K562 (cell line): ENCODE data around the gene SLC37A3. TPM values are rescaled to one million over a fixed set of nuclear protein-coding genes. Genes with fewer than 3 reads are reported as not detected.
A peak's percentile ranks its signal among the peaks of the same experiment; 100 is the strongest.

Experiments
- ATAC-seq: fragments of 200-7000 bp; cut with Tn5 transposase; 3 replicates; pipeline ENCODE4 v1.9.1; 2020; ENCODE audit warnings: moderate library complexity
- BruUV-seq: library from RNA; stranded (reverse); fragments of 400-500 nt; replicated peaks from 2 replicates; lab custom pipeline; 2021; lab: Mats Ljungman, UMichigan
- CTCF ChIA-PET: fragments of 300-600 bp; formaldehyde crosslinking; extraction: SDS; loops from one replicate; lab custom pipeline; 2021; ENCODE audit warnings: low intra/inter-chr PET ratio; lab: Yijun Ruan, JAX
- POLR2A ChIA-PET: fragments of 300-600, 350-650 bp; sonication (Branson Sonifier 250); formaldehyde crosslinking; extraction: SDS; loops from one replicate; lab custom pipeline; 2021; ENCODE audit warnings: antibody characterized with exemption, inconsistent platforms; lab: Yijun Ruan, JAX
- DNase-seq, 4 experiments: peaks; one replicate each; pipeline versions ENCODE4 v3.0.0 to v3.0.0-alpha.2; 2011 to 2018; ENCODE audit warnings: low spot score in 3 of 4, mixed read lengths in 3 of 4; ENCODE audit errors: extremely low read depth in 1 of 4
- FAIRE-seq: peaks from 2 replicates; lab custom pipeline; 2011; peaks lifted over from hg19 to GRCh38; lab: Jason Lieb, UNC
- H2AFZ ChIP-seq: 2 replicates; pipeline ENCODE4 v1.6.0; 2011; ENCODE audit warnings: low read depth, low read length, control low read depth, inconsistent platforms
- H3K27ac ChIP-seq: fragments of 200-600 bp; 3 replicates; pipeline ENCODE4 v1.8.0; 2011; ENCODE audit warnings: low read depth, mild to moderate bottlenecking, control low read depth, inconsistent platforms, low read length, moderate library complexity, mixed read lengths; ENCODE audit errors: extremely low read depth
- H3K27me3 ChIP-seq, 2 experiments: fragments of 300-600 bp in 1 of 2; 2 replicates in 1 of 2; 3 replicates in 1 of 2; pipeline versions ENCODE4 v1.6.0 to v1.8.0; 2011; ENCODE audit warnings: inconsistent platforms in 2 of 2, low read length in 2 of 2, mild to moderate bottlenecking in 1 of 2, mixed read lengths in 1 of 2, moderate library complexity in 1 of 2; ENCODE audit not compliant: control insufficient read depth in 2 of 2, insufficient read depth in 2 of 2
- H3K36me3 ChIP-seq: fragments of 300-600 bp; 3 replicates; pipeline ENCODE4 v1.8.0; 2011; ENCODE audit warnings: mild to moderate bottlenecking, low read length, inconsistent platforms; ENCODE audit not compliant: control insufficient read depth, insufficient read depth
- H3K4me1 ChIP-seq, 2 experiments: fragments of 200-600 bp in 1 of 2; replicated peaks in 1 of 2; 2 replicates in 1 of 2; 3 replicates in 1 of 2; pipeline versions ENCODE4 v1.5.1 to v1.8.0; 2011; ENCODE audit warnings: inconsistent platforms in 2 of 2, low read length in 2 of 2, mild to moderate bottlenecking in 1 of 2, mixed read lengths in 1 of 2, moderate library complexity in 1 of 2; ENCODE audit not compliant: control insufficient read depth in 2 of 2, insufficient read depth in 2 of 2
- H3K4me2 ChIP-seq: 2 replicates; pipeline ENCODE4 v1.6.1; 2011; ENCODE audit warnings: low read length, control low read depth, inconsistent platforms, mixed read lengths; ENCODE audit not compliant: insufficient read depth
- H3K4me3 ChIP-seq: fragments of 200-600 bp; sonication (generic), shearing (Covaris generic); 2 replicates; pipeline ENCODE4 v1.5.1; 2016; ENCODE audit warnings: control low read depth, inconsistent platforms
- H3K79me2 ChIP-seq: fragments of 200-600 bp; 3 replicates; pipeline ENCODE4 v1.8.0; 2011; ENCODE audit warnings: low read length, inconsistent platforms; ENCODE audit not compliant: control insufficient read depth, insufficient read depth
- H3K9ac ChIP-seq, 2 experiments: 2 replicates each; pipeline versions ENCODE4 v1.6.0 to v1.6.1; 2011; ENCODE audit warnings: low read depth in 2 of 2, low read length in 2 of 2, control low read depth in 1 of 2, inconsistent platforms in 1 of 2, mild to moderate bottlenecking in 1 of 2, mixed read lengths in 1 of 2; ENCODE audit not compliant: insufficient read depth in 1 of 2
- H3K9me1 ChIP-seq: one replicate; pipeline ENCODE4 v1.6.0; 2011; ENCODE audit warnings: inconsistent platforms, mild to moderate bottlenecking, low read length, moderate library complexity; ENCODE audit not compliant: control insufficient read depth, insufficient read depth
- H3K9me3 ChIP-seq: replicated peaks from 2 replicates; pipeline ENCODE4 v1.5.1; 2011; ENCODE audit warnings: low read depth, low read length, inconsistent platforms; ENCODE audit not compliant: control insufficient read depth, insufficient read depth
- H4K20me1 ChIP-seq: replicated peaks from 2 replicates; pipeline ENCODE4 v1.6.1; 2011; ENCODE audit warnings: low read length, inconsistent platforms, mixed read lengths; ENCODE audit not compliant: control insufficient read depth, insufficient read depth
- GTF2A2 ChIP-seq: IDR thresholded peaks from 2 replicates; pipeline ENCODE4 v1.6.1; 2016; ENCODE audit warnings: mild to moderate bottlenecking, missing genetic modification characterization, missing compliant biosample characterization
- MYBL2 ChIP-seq, 2 experiments: fragments of 450-650 bp in 1 of 2; sonication (generic) in 1 of 2; formaldehyde crosslinking in 1 of 2; IDR thresholded peaks; 2 replicates each; pipeline versions ENCODE4 v1.6.1 to v1.8.1; 2017 to 2022; ENCODE audit warnings: borderline replicate concordance in 1 of 2, inconsistent platforms in 1 of 2, low read depth in 1 of 2, mild to moderate bottlenecking in 1 of 2, missing genetic modification reagents in 1 of 2, moderate library complexity in 1 of 2
- NEUROD1 ChIP-seq: fragments of 150-350 bp; IDR thresholded peaks from 2 replicates; pipeline ENCODE4 v1.6.1; 2014; ENCODE audit warnings: borderline replicate concordance, low read length, low read depth; ENCODE audit not compliant: partially characterized antibody
- NFXL1 ChIP-seq: fragments of 450-650 bp; formaldehyde crosslinking; IDR thresholded peaks from 2 replicates; pipeline ENCODE4 v1.4.0; 2021; ENCODE audit warnings: mild to moderate bottlenecking
- PML ChIP-seq: IDR thresholded peaks from 2 replicates; pipeline ENCODE4 v1.6.1; 2012; ENCODE audit warnings: low read length, inconsistent platforms
- XRCC3 ChIP-seq: fragments of 450-650 bp; IDR thresholded peaks from 2 replicates; pipeline ENCODE4 v1.6.1; 2017; ENCODE audit warnings: mild to moderate bottlenecking, moderate library complexity
- ZKSCAN1 ChIP-seq: fragments of 150-350 bp; IDR thresholded peaks from 2 replicates; pipeline ENCODE4 v1.6.1; 2016; ENCODE audit warnings: low read depth, low read length
- ZNF77 ChIP-seq: fragments of 250-450 bp; sonication (Bioruptor Pico); IDR thresholded peaks from 2 replicates; pipeline ENCODE4 v1.5.0; 2020
- whole genome bisulfite sequencing: fragments of 100-300 bp; shearing (Covaris generic); methylation state at CpG from one replicate; pipeline ENCODE4 v1.1.6; 2016; ENCODE audit warnings: low coverage, mixed read lengths; ENCODE audit not compliant: insufficient coverage; ENCODE audit errors: missing lambda C conversion rate; 5-methylcytosine and 5-hydroxymethylcytosine counted together
- in situ Hi-C: fragments of 300-500 bp; cut with MboI; formaldehyde crosslinking; loops from 4 replicates; pipeline ENCODE4 v1.15.0; 2018; ENCODE audit warnings: inconsistent platforms, mixed read lengths
- intact Hi-C: fragments of 100-400 bp; cut with micrococcal nuclease; formaldehyde crosslinking; loops from 2 replicates; pipeline ENCODE4 v1.14.2; 2022
- polyA plus RNA-seq, 8 experiments: library from polyadenylated mRNA; depleted of rRNA in 4 of 8; stranded (reverse) in 5 of 8; unstranded in 3 of 8; fragments of >200 nt; fragmentation: Nextera tagmentation in 2 of 8; fragmentation: Illumina TruSeq in 1 of 8; extraction: Ambion mirVana in 2 of 8; extraction: Trizol in 1 of 8; gene quantifications; 2 replicates each; pipeline versions ENCODE4 v1.2.1 to v1.2.3, GENCODE V29; 2011 to 2014; ENCODE audit warnings: inconsistent platforms in 1 of 8, missing spikeins in 1 of 8
- total RNA-seq, 7 experiments: library from RNA; depleted of rRNA in 6 of 7; stranded (reverse); fragments of >200 nt in 6 of 7; fragmentation: Illumina TruSeq in 2 of 7; extraction: Trizol in 2 of 7; gene quantifications; 2 replicates each; pipeline versions ENCODE4 v1.2.1 to v1.2.3, GENCODE V29; 2011 to 2021; ENCODE audit warnings: low replicate concordance in 1 of 7
- TF ChIP-seq, protein P1 (sequence below): fragments of 250-450 bp; sonication (Bioruptor Pico); IDR thresholded peaks from 2 replicates; pipeline ENCODE4 v1.8.0; 2021; ENCODE audit warnings: moderate library complexity, mild to moderate bottlenecking, inconsistent platforms
- TF ChIP-seq, protein P2 (sequence below): fragments of 450-650 bp; formaldehyde crosslinking; IDR thresholded peaks from 2 replicates; pipeline ENCODE4 v1.4.0; 2020; ENCODE audit warnings: mild to moderate bottlenecking, moderate library complexity
- TF ChIP-seq, protein P3 (sequence below), 2 experiments: IDR thresholded peaks; 2 replicates each; pipeline ENCODE4 v1.6.1; 2012; ENCODE audit warnings: improper control_type of control experiment in 2 of 2, low read depth in 2 of 2, low read length in 2 of 2, borderline replicate concordance in 1 of 2
- TF ChIP-seq, protein P4 (sequence below): fragments of 250-450 bp; sonication (Bioruptor Pico); IDR thresholded peaks from 2 replicates; pipeline ENCODE4 v1.8.0; 2021; ENCODE audit warnings: mild to moderate bottlenecking, moderate library complexity

SLC37A3 gene
- total and polyA plus RNA-seq, 9 of the 15 experiments (the other 6 are each of a cell fraction or from before 2014, with no cell fraction given): 11.7 to 59.1 (median 26.8) TPM

DNA sequence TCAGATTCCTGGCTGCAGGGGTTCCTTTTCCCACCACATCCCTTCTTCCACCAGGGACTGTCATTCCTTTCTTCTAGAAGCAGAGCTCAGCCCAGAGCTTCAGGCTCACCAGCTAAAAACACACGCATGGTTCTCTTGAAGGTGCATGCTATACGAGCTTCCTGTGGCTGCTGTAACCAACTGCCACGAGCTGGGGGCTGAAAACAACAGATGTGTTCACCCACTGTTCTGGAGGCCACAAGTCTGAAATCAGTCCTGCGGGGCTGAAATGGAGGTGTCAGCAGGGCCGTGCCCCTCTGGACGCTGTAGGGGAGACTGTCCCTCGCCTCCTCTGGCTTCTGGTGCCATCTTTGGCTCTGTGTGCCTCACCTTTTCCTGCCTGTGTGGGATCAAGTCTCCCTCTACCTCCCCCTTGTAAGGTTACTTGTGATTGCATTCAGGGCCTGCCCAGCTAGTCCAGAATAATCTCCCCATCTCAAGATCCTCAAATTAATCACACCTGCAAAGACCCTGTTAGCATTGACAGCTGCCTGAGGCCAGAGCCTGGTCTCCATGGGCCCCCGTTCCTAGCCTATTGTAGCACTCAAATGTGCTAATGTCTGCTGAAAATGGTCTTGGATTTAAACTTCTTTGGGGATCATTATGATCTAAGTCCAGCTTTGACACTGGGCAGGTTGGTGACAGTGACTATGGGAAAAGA, 19.3 kb upstream of the SLC37A3 start:
- Histone ChIP-seq H3K4me1 (peaks cover 0 to 8% of the 10 kb centered on the region in 2 experiments; a peak in 2 of 5 replicates), H3K9me1 (no peaks in the 10 kb centered on the region), H4K20me1 (0 out of 2 replicates have a peak, but pooled peaks cover 3% of the 10 kb centered on the region), H3K36me3 (no peaks in the 10 kb centered on the region), H2AFZ (no peak overlapping the region), H3K27ac (no peak overlapping the region), H3K79me2 (no peaks in the 10 kb centered on the region), H3K4me2 (no peak overlapping the region), H3K9me3 (no peaks in the 10 kb centered on the region), H3K4me3 (no peak overlapping the region), H3K9ac (peak overlapping the region in 1 of 2 experiments; percentile 14; a peak in 1 of 4 replicates)
- WGBS: 2% methylated on average over 8 of the region's 8 CpGs
- ATAC-seq (peak; percentile 8; the same call in 1 of the 3 replicates), FAIRE-seq (no peak), DNase-seq (peak in 2 of 4 experiments; percentile 9 to 10)
- in situ Hi-C loops: no loop called here
- BruUV-seq: no TSS peak
- intact Hi-C loops: no loop called here
- CTCF ChIA-PET: no interaction called here
- POLR2A ChIA-PET: interaction anchor here (0.6 to 1.4 kb wide), 6 partner anchors 9 to 67 kb away, joined by 3 to 5 read pairs (median 3); no protein-coding TSS in a partner anchor
- TF ChIP-seq PML (no peak), NFXL1 (CRISPR knock-in tag) (no peak), XRCC3 (no peak), MYBL2 (IDR thresholded peaks at IDR 0.05; ENCODE audit: low read depth) (no peak), MYBL2 (CRISPR knock-in tag; IDR thresholded peaks at IDR 0.05; ENCODE audit: borderline replicate concordance) (no peak), GTF2A2 (tag) (no peak), ZKSCAN1 (no peak), NEUROD1 (no peak), ZNF77 (CRISPR knock-in tag) (no peak)
- TF ChIP-seq, protein P1, sequence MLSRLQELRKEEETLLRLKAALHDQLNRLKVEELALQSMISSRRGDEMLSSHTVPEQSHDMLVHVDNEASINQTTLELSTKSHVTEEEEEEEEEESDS (CRISPR knock-in tag): no peak
- TF ChIP-seq, protein P2, sequence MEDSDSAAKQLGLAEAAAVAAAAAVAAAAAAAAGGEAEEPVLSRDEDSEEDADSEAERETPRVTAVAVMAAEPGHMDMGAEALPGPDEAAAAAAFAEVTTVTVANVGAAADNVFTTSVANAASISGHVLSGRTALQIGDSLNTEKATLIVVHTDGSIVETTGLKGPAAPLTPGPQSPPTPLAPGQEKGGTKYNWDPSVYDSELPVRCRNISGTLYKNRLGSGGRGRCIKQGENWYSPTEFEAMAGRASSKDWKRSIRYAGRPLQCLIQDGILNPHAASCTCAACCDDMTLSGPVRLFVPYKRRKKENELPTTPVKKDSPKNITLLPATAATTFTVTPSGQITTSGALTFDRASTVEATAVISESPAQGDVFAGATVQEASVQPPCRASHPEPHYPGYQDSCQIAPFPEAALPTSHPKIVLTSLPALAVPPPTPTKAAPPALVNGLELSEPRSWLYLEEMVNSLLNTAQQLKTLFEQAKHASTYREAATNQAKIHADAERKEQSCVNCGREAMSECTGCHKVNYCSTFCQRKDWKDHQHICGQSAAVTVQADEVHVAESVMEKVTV (CRISPR knock-in tag): no peak
- TF ChIP-seq, protein P3, sequence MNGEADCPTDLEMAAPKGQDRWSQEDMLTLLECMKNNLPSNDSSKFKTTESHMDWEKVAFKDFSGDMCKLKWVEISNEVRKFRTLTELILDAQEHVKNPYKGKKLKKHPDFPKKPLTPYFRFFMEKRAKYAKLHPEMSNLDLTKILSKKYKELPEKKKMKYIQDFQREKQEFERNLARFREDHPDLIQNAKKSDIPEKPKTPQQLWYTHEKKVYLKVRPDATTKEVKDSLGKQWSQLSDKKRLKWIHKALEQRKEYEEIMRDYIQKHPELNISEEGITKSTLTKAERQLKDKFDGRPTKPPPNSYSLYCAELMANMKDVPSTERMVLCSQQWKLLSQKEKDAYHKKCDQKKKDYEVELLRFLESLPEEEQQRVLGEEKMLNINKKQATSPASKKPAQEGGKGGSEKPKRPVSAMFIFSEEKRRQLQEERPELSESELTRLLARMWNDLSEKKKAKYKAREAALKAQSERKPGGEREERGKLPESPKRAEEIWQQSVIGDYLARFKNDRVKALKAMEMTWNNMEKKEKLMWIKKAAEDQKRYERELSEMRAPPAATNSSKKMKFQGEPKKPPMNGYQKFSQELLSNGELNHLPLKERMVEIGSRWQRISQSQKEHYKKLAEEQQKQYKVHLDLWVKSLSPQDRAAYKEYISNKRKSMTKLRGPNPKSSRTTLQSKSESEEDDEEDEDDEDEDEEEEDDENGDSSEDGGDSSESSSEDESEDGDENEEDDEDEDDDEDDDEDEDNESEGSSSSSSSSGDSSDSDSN (IDR thresholded peaks at IDR 0.05; ENCODE audit: borderline replicate concordance in 1 of 2, low read depth in 2 of 2, low read length in 2 of 2): no peak
- TF ChIP-seq, protein P4, sequence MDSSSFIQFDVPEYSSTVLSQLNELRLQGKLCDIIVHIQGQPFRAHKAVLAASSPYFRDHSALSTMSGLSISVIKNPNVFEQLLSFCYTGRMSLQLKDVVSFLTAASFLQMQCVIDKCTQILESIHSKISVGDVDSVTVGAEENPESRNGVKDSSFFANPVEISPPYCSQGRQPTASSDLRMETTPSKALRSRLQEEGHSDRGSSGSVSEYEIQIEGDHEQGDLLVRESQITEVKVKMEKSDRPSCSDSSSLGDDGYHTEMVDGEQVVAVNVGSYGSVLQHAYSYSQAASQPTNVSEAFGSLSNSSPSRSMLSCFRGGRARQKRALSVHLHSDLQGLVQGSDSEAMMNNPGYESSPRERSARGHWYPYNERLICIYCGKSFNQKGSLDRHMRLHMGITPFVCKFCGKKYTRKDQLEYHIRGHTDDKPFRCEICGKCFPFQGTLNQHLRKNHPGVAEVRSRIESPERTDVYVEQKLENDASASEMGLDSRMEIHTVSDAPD: no peak
- TF ChIP-seq, all 486 proteins: peak for 0
- peaks cover 26 to 62% of the 10 kb centered on the region in 2 experiments; a peak in 4 of 5 replicates for H3K27me3 ChIP-seq
